ENCODE results near the gene GCFC2. TPM values are rescaled to one million over a fixed set of nuclear protein-coding genes. Genes with fewer than 3 reads are reported as not detected.
A peak's percentile ranks its signal among the peaks of the same experiment; 100 is the strongest.
"Not testable (repeated sequence)": the region's sequence is repeated elsewhere in the genome, so short reads cannot be mapped to it uniquely, and the experiment has no call there.

GCFC2 gene
- polyA plus RNA-seq, 4 donors, result 44.6 to 57.1 (median 50.4) TPM

DNA sequence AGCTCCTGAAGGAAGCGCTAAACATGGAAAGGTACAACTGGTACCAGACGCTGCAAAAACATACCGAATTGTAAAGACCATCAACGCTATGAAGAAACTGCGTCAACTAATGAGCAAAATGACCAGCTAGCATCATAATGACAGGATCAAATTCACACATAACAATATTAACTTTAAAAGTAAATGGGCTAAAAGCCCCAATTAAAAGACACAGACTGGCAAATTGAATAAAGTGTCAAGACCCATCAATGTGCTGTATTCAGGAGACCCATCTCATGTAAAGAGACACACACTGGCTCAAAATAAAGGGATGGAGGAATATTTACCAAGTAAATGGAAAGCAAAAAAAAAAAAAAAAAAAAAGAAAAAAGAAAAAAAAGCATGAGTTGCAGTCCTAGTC is 27.3 kb downstream of the GCFC2 start:
- not testable (repeated sequence) for DNase-seq (ENCODE audit: low read depth in 4 of 4, low spot score in 3 of 4)

DNA sequence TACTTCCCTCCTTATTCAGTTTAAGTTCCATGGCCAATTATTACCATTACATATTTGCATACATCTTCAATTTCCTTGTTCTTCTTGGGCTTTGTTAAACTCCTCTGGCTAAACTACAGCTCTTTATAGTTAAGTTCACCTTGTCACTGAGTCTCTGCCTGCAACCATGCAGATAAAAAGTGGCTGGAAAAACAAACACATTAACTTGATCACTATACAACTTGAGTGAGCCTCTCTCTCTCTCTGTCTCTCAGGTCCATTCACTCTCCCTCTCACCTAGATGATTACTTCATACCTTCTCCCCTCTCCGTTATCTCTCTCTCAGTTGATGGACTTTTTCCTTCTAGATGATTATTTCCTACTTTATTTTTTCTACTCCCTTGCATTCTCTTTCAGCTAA is 30.3 kb downstream of the GCFC2 start:
- DNase-seq (ENCODE audit: low read depth in 4 of 4, low spot score in 3 of 4), result no peak

DNA sequence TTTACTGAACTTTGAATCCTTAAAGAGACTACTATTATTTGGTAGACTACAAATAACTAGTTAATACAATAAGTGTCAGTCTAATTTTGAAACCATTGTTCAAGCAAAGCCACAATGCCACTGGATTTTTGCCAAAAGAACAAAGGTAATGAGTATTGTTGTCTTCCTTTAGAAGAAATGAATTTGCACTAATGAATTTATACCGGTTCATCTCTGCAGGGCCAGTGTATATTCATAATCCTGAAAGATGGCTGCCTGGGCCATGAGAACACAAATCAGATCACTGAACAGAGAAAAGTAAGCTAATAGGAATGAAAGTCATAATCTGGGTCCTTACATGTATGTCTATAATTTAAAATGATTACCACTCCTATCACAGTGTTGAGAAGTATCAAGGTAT is 31.2 kb downstream of the GCFC2 start:
- DNase-seq (ENCODE audit: low read depth in 4 of 4, low spot score in 3 of 4), result no peak

DNA sequence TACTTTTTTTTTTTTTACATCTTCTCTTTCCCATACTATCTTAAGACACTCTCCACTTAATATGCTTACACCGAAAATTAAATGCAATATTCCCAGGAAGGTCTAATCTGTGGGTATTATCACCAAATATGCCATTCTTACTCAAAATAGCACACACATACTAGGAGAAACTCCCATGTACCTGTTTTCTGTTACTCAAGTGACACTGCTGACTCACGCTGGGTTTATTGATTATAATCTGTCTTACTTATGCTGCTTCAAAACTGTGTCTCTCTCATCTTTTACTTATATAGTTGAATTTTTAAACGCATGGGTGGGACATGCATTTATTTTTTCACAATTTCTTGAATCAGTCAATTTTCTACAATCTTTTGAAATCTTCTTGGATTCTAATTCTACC is 34.3 kb downstream of the GCFC2 start:
- no peak for DNase-seq (ENCODE audit: low read depth in 4 of 4, low spot score in 3 of 4)

DNA sequence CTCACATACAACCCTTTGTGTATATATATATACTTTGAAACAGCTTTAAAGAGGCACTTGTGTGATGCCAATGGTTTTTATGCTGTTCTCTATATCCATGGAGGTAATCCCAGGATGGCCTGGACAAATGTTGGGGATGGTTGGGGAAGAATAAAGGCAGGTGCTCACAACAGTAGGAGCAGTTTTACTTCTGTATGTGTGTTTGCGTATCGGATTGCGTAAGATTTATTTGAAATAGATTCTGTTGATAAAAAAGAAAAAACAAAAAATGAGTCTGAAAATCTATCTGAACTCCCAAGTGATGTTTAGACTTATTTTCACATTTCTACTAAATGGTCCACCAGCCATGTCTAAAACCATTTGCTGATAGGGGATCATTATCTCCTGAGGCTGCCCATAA is 34.8 kb downstream of the GCFC2 start:
- DNase-seq (ENCODE audit: low read depth in 4 of 4, low spot score in 3 of 4), result no peak

DNA sequence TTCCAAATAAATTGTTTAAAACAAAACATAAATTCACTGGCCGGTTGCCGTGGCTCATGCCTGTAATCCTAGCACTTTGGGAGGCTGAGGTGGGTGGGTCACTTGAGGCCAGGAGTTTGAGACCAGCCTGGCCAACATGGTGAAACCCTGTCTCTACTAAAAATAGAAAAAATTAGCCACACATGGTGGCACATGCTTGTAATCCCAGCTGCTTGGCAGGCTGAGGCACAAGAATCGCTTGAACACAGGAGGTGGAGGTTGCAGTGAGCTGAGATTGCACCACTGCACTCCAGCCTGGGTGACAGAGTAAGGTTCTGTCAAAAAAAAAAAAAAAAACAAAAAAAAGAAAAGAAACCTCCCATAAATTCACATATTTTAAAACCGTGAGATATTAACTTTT is 35.3 kb downstream of the GCFC2 start:
- not testable (repeated sequence) for DNase-seq (ENCODE audit: low read depth in 4 of 4, low spot score in 3 of 4)

DNA sequence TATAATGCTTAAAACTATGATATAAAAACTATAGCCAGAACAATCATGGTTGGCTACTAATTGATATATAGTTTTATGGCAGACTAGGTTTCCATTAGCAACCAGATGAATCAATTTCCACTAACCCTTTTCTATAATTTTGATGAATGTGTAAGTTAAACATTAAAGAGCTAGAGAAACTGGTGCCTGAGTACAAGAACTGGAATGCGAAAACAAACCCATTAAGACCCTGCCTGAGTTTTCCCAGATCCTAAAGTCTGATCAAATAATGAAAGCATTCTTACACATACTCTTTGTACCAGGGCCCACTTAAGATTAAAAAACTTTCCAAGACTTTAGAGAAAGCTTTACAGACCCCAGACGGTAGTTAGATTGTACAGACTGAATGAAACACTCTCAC is 42.8 kb downstream of the GCFC2 start:
- DNase-seq (ENCODE audit: low read depth in 4 of 4, low spot score in 3 of 4), result peak in 1 of 4 donors; percentile 32

DNA sequence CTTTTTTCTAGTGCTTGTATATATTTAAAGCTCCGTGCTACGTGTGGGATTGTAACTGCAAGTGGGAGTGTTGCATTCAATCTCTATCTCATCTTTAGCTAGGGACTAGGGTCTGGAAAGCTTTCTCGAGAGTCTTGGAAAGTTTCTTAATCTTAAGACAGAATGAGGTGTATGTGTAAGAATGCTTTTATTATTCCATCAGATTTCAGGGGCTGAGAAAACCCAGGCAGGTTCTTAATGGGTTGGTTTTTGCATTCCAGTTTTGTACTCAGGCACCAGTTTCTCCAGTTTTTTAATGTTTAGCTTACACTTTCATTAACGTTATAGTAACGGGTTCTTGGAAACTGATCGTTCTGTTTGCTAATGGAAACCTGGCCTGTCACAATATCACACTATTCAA is 43.8 kb downstream of the GCFC2 start:
- DNase-seq (ENCODE audit: low read depth in 4 of 4, low spot score in 3 of 4), result no peak

DNA sequence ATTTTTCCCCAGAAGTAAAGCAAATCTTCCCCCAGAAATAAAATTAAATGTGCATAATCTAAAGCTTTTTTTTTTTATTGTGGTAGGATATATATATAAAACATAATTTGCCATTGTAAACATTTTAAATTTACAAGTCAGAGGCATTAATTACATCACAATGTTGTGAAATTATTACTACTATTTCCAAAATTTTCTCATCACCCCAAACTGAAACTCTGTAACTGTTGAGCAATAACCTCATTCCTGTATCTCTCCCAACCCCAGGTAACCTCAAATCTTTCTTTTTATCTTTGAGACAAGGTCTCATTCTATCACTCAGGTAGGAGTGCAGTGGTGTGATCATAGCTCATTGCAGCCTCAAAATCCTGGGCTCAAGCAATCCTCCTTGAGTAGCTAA is 52.9 kb downstream of the GCFC2 start:
- no peak for DNase-seq (ENCODE audit: low read depth in 4 of 4, low spot score in 3 of 4)

DNA sequence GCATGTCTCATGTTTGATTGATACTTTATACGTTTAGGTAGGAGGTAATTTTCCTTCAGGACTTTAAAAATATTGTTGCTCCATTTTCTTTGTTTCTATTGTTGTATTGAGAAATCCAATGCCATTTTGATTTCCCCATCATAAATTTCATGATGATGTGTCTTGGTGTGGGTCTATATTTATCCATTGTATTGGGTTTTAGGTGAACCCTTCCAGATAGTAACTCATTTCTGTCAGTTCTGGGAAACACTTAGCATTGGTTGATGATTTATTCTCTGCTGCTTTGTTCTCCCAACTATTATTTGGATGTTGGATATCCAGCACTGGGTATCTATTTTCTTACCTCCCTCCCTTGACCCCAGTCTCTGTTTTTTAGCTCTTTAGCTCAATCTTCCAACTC is 54.2 kb downstream of the GCFC2 start:
- DNase-seq (ENCODE audit: low read depth in 4 of 4, low spot score in 3 of 4), result no peak

DNA sequence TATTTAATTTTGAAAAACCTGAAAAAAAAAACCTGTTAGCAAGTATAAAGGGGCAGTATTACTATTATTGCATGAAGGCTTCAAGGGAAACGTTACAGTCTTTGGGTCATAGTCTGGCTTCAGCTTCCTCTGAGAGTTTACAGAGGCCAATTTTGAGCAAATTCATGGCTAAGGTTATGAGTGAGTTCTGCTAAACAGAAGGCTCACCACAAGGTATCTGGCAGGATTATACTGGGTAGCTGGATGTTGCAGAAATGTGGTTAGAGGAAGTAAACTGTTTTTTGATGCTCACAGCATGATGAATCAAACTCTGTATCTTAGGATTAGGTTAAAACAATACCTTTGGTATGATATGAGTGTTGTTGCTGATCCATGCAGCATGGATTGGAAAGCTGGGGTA is 54.9 kb downstream of the GCFC2 start:
- DNase-seq (ENCODE audit: low read depth in 4 of 4, low spot score in 3 of 4), result no peak

DNA sequence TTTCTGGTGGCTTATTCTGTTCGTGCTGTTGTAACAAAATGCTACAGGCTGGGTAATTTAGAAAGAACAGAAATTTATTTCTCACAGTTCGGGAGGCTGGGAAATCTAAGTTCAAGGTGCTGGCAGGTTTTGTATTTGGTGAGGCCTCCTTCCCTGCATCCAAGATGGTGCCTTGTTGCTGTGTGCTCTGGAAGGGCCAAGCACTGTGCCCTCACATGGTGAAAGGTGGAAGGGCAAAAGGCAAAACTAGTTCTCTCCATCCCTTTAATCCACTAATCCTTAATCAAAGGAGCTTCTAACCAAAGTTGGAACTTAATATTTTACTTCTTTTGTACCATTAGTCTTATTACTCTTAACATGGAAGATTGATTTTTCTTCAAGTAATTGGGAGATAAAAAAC is 56.7 kb downstream of the GCFC2 start:
- no peak for DNase-seq (ENCODE audit: low read depth in 4 of 4, low spot score in 3 of 4)

DNA sequence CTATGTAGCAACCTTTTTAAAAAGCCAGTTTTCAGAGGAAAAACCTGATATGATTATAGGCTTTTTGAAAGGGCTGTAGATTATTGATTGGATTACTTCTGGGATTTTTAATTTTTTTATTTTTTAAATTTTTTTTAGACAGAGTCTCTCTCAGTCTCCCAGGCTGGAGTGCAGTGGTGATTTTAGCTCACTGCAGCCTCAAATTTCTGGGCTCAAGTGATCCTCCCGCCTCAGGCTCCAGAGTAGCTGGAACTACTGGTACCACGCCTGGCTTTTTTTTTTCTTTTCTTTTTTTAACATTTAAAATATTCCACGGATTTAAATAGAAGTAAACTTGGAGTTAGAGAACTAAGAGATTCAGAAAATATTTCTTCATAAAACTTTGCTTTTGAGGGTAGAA is 62.9 kb downstream of the GCFC2 start:
- no peak for DNase-seq (ENCODE audit: low read depth in 4 of 4, low spot score in 3 of 4)

DNA sequence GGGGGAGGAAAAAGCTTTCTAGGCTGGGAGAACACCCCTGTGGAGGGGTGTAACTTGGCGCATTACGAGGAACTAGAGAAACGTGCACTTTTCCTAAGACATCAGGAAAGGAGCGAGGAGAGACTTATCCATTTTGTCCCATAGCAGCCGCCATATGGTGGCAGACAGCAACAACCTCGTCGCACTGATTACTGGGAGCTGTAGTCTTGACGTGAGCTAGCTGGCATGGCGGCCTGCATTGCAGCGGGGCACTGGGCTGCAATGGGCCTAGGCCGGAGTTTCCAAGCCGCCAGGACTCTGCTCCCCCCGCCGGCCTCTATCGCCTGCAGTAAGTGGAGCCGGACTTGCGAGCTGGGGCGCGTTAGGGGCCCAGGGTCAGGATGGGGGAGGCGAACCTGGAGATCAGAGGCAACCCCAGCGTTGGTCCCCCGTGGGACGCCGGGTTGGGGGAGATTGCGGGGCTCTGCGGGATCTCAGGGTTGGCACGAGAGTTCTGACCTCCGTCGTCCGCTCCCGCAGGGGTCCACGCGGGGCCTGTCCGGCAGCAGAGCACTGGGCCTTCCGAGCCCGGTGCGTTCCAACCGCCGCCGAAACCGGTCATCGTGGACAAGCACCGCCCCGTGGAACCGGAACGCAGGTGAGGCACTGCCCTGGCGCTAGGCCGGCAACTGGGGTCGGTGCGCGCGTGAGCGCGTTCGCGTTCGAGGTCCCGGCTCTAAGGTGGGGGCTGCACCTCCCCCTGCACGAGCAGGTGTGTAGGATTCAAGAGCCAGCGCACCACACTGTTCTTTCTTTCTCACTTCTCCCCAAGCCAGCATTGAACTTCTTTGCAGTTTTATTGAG is 63.9 kb downstream of the GCFC2 start, which contains the start of gene MRPL19:
MRPL19 (plus strand) TSS at position 201 of the 843 bp plus-strand sequence; CDS start at position 226, 25 bp downstream.
- DNase-seq (ENCODE audit: low read depth in 4 of 4, low spot score in 3 of 4), result peak; percentile 78 to 90 (median 80)

DNA sequence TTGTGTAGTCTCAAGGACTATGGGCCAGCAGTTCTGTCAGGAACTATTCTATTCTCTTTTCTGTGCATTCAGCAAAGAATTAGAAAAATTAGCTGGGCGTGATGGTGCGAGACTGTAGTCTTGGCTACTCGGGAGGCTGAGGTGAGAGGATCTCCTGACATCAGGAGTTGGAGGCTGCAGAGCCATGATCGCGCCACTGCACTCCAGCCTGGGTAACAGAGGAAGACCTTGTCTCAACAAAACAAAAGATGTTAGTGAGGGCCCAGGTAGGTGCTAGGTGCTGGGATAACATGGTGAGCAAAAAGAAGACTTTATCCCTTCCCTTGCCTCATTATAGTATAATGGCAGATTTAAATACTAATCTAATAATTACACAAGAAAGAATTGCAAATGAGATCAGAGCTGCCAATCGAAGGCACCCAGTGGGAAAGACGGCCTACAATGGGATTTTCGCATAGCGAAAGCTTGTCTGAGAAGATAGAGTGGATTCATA is 64.6 kb downstream of the GCFC2 start:
- DNase-seq (ENCODE audit: low read depth in 4 of 4, low spot score in 3 of 4), result no peak

DNA sequence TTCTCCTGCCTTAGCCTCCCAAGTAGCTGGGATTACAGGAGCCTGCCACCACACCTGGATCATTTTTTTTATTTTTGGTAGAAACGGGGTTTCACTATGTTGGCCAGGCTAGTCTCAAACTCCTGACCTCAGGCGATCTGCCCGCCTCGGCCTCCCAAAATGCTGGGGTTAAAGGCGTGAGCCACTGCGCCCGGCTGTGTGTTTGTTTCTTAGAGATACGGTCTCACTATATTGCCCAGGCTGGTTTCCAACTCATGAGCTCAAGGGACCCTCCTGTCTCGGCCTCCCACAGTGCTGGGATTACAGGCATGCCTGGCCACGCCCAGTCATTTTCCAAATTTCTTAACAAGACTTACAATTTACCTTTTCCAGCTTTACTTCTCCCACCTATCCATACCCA is 65.1 kb downstream of the GCFC2 start:
- DNase-seq (ENCODE audit: low read depth in 4 of 4, low spot score in 3 of 4), result no peak

DNA sequence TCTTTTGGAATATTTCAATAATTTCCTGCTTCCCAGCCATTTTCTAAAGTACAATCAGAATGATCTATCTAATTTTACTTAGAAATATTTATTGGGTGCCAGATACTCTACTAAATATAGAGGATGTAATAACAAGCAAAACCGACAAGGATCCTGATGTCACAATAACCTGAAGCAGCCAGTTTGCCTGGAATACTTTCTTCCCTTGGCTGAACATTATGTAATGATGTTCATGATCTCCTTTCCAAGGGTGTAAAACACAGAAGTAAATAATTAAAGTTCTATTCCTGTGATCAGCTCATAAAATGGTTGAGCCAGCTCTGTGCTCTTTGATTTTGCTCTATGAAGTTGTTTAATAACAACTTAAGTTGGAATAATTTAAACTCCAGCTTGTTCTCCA is 66.7 kb downstream of the GCFC2 start:
- DNase-seq (ENCODE audit: low read depth in 4 of 4, low spot score in 3 of 4), result no peak

DNA sequence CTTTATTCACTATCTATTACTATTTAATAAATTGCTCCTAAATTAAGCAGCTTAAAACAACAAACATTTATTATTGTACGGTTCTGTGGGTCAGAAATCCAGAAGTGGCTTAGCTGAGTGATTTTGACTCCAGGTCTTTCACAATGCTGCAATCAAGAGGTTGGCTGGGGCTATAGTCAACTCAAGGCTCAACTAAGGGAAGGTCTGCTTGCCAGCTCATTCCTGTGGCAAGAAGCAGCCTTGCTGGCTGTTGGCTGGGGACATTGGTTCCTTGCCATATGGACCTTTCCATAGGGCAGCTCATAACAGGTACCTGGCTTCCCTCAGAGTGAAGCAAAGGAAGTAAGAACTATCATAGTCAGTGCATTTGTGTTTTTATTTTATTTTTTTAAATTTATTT is 69.1 kb downstream of the GCFC2 start:
- DNase-seq (ENCODE audit: low read depth in 4 of 4, low spot score in 3 of 4), result no peak

DNA sequence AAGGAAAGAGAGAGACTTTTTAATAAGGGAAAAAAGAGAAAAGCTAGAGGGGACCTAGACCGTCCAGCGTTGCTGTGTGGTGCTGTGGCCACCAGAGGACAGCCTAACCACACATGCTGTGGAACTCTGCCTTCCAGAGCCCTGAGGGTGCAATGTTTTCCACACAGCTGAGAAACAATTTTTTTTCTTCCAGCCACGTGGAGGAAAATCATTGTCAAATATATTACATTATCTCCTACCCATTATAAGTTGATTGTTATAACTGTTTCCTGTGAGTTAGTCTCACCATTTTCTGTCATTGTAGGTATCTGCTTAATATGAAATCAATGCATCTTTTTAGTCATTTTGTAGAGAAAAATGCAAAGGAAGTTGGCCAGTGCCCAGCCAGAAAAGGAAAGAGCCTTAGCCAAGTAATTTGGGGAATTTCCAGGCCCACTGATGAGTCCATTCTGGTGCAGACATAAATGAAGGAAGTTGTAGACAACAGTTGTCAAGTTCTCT is 70.0 kb downstream of the GCFC2 start:
- DNase-seq (ENCODE audit: low read depth in 4 of 4, low spot score in 3 of 4), result peak in 3 of 4 donors; percentile 29 to 47 (median 44)

DNA sequence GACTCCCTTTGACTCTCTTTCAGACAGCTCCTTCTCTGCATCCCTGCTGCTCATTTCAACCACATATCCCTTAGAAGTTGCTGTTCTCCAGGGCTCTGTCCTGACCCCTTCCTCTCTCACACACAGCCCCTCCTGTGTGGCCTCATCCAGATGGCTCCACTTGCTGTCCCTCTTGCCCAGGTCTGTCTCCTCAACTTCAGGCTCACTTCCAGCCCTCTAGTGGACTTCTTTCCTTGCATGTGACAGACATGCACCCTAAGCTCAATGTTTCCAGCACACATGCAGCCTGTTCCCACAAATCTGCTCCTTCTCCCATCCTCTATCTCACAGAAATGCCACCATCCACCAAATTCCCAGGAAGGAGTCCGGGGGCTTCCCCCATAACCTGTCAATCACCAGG is 73.1 kb downstream of the GCFC2 start:
- no peak for DNase-seq (ENCODE audit: low read depth in 4 of 4, low spot score in 3 of 4)

DNA sequence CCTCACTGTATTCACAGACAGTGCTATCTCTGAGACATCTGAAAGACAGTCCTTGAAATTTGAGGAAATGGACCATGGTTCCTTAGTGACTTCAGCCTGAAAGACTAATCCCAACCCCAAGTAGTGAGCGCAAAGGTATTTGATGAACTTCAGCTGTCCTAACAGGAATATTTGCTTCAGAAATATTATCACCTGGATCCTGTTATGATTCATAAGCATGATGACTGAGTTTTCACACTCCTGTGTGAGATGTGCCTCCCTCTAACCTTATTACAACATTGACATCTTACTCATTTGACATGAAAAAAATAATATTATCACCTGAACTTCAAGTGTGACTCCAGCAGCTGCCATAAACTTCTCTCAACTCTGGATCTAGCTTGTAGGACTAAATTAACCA is 75.8 kb downstream of the GCFC2 start:
- DNase-seq (ENCODE audit: low read depth in 4 of 4, low spot score in 3 of 4), result no peak

DNA sequence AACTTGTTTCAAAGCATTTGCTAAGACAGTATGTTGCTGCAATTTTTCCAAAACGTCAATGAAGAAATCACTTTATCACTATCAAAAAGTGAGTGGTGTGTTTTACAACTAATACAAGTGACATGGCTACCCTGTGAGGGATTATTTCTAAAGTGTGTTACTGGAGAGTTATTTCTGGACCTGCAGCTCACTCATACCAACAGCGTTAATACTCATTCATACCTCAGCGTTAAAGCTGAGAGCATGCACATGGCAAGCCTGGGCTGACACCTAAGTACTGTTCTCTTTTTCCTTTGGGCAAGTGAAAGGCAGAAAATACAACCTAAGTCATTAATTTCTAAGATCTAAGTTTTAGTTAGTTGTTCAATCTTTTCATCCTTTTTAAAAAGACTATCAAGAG is 77.1 kb downstream of the GCFC2 start:
- no peak for DNase-seq (ENCODE audit: low read depth in 4 of 4, low spot score in 3 of 4)
